IPS DF 4.7 (cell line): ENCODE data around the gene GORASP2.

Source experiments
- DNase-seq: peaks from one replicate; pipeline ENCODE4 v3.0.0-alpha.2; 2013; ENCODE audit warnings: low spot score; ENCODE audit errors: extremely low read depth

Gene GORASP2

DNA sequence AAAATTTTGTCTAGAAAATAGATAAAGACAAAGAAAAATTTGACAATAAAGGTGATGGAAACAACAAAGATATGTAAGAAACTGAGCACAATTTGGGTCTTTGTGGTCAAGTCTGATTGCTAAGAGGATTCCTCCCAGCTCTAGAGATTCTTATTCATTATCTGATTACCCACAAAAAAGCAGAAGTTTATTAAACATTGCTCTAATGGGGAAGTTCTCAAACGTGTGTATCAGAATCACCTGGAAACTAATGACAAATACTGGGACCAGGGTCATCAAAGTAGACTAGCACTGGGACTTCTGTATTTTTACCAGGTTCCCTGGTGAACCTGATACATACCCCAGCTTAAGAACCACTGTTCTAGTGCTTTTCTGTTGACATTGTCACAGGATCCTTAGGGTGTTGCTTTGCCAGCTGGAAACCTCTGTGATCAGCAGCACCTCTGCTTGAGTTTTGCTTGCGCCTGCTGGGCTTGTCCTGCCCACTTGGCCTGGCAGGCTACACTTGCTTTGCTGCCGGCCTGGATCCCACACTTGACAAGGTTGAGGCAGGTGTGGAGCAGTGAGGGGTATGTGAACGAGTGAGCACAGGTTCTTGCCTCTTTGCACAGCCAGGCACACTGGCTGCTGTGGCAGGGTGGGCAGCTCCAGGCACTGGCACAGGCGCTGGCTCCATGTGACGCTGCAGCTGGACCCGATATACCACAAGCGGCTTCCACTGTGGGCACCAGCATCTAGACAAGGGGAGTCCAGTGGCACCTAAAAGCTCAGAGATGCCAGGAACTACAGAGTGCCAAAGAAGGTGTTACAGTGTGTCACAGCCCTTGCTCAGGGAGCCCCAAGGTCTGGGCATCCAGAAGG lies 6.2 kb upstream of the GORASP2 start:
- DNase-seq, result no peak

DNA sequence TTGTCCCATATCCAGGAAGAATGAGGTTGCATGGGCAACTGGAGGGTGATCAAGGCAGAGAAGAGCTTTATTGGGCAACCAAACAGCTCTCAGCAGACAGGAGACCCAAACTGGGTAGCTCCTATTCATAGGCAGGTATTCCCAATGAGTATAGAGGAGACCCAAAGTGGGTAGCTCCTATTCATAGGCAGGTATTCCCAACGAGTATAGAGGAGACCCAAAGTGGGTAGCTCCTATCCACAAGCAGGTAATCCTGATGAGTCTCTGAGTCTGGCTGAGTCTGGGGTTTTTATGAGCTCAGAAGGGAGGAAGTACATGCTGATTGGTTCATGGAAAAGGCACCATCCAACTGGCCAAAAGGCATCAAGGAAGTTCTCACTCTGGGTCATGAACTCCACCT lies 5.3 kb upstream of the GORASP2 start:
- no peak for DNase-seq

DNA sequence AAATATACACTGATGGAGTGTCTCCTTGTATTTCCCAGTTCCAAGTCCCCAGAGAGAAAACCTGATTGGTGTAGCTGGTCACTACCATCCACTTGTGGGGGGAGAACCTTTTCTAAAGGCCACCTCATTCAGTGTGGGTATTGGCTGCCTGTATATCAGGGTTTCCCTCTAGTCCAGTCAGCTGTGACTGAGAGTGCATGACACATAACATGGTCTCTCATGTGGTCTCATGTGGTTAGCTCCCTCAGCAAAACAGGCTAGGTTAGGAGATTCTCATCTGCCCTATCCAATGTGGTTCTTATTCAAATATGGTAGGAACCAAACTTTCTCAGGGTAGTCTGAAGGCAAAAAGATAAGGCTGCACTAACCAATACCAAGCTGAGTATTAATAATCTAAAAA lies 4.1 kb upstream of the GORASP2 start:
- no peak for DNase-seq

DNA sequence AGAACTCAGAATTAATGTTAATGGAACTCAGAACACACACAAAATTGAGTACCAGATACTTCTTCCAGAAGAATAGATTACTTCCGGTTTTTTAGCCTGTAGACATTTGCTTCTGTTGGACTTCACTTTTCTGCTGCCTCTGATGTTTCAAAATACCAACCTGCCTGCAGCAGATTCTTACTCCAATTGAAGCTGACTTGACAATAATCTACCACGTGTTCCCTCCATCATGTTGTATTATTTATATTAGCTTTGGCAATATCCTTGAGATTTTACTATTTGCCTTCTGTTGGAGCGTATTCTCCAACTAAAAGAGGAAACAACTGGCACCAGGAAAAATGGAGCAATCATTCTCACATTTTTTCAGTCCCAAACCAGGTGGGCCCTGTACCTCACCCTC lies 3.1 kb upstream of the GORASP2 start:
- DNase-seq, result no peak

GRCh38 chr2:170926743-170927297 lies 2.2 kb upstream of the GORASP2 start:
- no peak for DNase-seq

- peak; percentile 46 for DNase-seq
These were observed 823 bp upstream of the GORASP2 start for GRCh38 chr2:170928036-170928823.

DNA sequence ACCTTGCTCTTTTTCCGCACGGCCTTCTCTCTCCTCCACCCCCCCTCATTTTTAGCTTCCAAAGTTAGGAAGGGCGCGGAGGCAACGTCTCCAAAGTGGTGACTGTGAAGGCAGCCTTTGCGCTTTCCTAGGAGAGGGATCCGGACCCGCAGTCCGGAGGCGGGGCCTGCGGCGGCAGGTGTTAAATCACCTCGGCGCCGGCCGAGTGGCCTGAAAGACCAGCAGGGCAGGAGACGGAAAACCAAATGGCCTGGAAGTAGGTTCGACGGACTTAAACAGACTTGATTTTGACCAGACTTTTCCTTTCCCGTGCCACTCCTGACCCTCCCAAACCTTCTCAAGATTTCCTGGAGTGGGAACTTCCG lies 615 bp downstream of the GORASP2 start:
- no peak for DNase-seq

- DNase-seq, result no peak
These were observed 1.3 kb downstream of the GORASP2 start for GRCh38 chr2:170930131-170930990.

GRCh38 chr2:170930991-170931266 lies 1.9 kb downstream of the GORASP2 start:
- no peak for DNase-seq

- no peak for DNase-seq
These were observed 3.1 kb downstream of the GORASP2 start for GRCh38 chr2:170932166-170932565.

DNA sequence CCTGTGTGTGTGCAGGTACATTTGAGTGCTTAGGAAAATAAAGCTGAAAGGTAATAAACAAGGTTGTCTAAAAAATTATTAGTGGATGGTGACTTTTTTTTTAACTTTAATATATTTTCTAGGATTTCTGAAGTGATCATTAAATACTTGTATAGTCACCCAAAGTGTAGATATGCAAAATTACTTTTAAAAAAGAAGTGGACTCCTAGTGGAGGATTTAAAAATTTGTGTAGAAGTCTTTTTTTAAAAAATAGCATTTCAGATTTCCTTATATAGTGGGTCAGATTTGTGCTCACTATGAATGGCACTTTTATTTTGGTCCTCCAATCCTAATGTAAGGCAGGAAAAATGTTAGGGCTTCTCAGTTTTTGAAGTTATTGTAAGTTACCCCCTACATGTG lies 3.9 kb downstream of the GORASP2 start:
- no peak for DNase-seq

DNA sequence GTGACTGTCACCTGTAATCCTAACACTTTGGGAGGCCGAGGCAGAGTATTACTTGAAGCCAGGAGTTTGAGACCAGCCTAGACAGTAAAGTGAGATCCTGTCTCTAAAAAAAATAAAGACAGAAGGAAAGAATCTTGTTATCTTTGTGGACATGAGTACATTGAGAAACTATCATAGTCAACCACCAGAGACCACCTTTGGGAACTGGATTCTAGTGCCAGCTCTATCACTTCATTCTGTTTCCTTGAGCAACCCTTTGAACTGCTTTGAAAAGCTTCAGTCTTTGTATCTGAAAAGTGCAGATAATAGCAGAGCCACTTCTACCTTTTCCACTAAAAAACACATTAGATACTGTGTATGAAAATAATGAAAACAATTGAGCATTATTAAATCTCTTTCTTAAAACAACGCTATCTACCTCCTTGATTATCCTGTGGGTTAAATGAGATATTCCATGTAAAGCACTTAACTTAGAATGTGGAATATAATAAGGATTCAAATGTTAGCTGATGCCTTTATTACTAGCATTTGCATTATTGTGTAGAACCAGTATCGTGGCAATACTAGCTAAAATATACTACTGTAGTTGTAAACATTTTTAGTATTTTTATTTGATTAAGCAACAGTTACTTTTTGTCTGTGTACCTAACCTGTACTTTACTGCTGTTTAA lies 8.8 kb downstream of the GORASP2 start:
- DNase-seq, result no peak

DNA sequence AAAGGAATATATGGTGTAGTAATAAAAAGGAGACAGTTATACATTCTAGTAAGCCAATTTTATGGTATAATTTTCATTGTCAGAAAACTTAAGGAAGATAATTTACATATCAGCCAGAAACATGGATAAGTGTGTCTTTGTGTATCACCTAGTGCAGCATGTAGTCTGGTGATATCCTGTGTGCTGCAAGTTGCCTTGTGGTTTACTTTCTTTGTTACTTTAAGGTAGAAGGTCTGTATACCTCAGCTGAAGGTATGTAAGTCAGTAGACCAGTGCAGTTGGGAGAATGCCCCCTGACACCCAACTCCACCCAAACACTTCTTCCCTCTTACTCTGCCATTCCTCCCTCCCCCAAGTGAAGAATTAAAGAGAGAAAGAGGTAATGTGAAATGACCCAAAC lies 11.0 kb downstream of the GORASP2 start:
- no peak for DNase-seq

- DNase-seq, result no peak
These were observed 13.6 kb downstream of the GORASP2 start for GRCh38 chr2:170942615-170943014.

DNA sequence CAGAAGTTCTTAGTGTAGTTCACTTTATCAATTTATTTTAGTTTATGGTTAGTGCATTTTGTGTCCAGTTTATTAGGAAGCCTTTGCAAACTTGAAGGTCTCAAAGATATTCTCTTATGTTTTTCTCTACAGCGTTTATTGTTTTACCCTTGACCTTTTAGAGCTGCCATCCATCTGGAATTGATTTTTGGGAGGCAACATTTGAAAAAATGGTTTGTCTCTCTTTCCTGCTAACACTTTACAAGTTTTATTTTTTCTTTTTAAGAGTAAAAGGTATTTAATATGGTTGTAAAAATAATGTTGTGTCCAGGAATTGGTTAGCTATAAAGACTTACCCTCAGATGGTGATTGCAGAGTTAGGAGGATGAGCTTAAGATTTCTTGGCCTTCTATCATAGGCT lies 14.0 kb downstream of the GORASP2 start:
- no peak for DNase-seq

DNA sequence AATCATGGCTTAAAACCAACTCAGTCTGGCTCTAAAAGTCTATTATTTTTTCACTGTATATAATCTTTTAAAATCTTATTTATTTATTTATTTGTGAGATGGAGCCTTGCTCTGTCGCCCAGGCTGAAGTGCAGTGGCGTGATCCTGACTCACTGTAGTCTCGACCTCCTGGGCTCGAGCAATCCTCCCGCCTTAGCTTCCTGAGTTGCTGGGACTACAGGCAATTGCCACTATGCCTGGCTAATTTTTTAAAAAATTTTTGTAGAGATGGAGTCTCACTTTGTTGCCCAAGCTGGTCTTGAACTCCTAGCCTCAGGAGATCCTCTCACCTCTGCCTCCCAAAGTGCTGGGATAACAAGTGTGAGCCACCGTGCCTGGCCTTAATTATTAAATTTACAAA lies 14.5 kb downstream of the GORASP2 start:
- no peak for DNase-seq

DNA sequence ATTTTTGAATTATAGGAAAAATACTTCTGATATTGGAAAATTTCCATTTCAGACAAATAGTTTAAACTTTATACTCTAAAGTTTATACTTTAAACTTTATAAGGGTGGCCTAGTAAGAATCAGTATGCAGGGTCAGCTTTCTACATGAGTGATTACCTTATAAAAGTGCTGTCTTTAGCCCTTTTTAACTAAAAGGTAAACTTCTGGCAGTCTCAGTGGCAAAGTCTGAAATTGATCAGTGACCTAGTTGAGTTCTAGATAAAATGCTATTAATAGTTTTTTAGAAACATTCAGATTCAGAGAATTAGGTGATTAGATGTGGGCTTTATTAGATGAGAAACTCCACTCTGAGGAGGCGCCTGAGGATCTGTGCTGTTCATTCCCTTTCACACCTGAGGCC lies 15.5 kb downstream of the GORASP2 start:
- DNase-seq, result no peak

DNA sequence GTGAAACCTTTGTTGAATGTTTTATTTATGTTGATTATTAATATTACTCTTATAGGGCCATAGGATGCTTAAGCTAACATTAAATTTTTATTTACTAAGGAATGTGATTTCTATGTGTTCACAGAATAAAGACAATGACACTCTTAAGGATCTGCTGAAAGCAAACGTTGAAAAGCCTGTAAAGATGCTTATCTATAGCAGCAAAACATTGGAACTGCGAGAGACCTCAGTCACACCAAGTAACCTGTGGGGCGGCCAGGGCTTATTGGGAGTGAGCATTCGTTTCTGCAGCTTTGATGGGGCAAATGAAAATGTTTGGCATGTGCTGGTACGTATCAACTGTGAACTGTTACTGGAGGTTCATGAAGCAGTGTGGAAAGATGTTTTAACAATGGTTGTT lies 20.4 kb downstream of the GORASP2 start:
- no peak for DNase-seq

DNA sequence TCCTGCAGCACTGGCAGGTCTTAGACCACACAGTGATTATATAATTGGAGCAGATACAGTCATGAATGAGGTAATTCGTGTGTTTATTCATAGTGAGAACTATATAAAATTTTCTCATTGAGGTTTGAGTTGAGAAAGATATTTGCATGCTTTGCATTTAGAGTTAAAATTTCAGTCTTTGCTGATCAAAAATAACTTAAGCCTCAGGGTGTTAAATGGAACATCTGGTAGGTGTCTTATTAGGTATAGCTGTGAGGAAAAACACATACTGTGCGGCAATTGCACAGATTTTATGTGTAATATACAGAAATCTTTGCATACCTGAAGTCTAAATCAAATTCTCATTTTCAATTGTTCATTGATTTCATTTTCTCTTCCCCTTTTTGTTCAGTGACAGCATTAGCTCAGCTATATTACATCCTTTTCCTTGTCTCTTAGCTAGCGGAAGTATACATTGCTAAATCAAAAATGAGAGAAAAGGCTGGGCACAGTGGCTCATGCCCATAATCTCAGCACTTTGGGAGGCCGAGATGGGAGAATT lies 21.2 kb downstream of the GORASP2 start:
- DNase-seq, result no peak

DNA sequence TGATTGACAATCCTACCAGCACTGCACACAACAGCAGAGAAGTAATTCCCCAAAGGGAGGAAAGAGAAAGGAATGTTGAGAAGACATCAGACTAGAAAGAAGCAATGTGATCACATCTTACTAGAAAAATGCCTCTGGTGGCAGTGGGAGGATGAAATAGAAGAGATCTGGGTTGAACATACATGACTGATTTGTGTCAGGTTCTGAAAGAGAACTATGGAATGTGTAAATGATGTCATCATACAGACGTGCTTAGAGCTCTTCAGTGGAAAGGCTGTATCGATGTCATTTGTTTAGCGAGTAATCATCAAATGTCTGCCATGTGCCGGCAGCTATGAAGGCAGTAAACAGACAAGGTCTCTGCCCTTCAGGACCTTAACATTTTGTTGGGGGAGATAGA lies 24.9 kb downstream of the GORASP2 start:
- no peak for DNase-seq

DNA sequence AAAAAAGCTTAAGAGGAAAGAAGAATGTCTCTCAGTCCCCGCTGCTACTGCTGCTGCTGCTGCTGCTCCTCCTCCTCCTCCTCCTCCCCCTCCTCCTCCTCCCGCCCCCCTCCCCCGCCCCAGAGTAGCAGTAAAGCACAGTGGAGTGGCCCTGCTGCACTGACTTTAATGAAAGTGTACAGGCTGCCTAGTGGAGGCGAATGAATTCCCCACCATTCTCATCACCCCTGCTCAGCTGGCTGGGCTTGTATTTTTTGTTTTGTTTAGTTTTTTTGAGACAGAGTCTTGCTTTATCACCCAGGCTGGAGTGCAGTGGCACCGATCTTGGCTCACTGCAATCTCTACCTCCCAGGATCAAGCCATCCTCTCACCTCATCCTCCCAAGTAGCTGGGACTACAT lies 34.3 kb downstream of the GORASP2 start:
- DNase-seq, result no peak
